CD1c-positive myeloid dendritic cell (primary cell): Measurements from ENCODE around the gene ST7L.
"Not testable (repeated sequence)": the region's sequence is repeated elsewhere in the genome, so short reads cannot be mapped to it uniquely, and the experiment has no call there.

Source experiments
- DNase-seq: peaks from one replicate; pipeline ENCODE4 v3.0.0-alpha.2; 2016; ENCODE audit errors: extremely low spot score

The ST7L gene

DNA sequence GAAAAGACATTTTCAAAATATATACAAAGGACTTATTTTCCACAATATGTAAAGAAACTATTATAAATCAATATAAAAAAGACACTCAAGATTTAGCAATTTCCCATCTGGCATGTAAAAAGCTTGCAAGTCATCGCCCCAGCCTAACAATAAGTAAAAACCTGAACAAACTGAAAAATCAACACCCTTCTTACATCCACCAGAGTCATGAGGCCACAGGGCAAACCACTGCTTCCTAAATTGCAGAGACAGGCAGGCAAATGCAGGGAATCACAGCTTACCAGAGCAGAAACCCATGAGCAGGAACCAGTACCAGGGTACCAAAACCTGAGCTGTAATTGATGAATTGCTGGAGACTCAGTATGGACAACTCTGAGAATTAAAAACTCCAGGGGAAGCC is 126.9 kb downstream of the ST7L start:
- no peak for DNase-seq

DNA sequence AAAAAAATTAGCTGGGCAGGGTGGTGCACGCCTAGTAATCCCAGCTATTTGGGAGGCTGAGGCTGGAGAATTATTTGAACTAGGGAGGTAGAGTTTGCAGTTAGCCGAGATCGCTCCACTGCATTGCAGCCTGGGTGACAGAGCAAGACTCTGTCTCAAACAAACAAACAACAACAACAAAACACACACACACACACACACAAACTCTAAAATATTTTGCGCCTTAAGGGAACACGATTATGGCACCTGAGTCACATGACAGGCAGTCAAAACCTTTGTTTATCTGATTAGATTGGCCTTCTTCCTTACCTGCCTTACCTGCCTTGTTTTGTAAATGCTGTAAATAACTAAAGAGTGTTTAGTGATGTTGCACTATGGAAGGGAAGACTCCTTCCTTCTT is 130.8 kb downstream of the ST7L start:
- no peak for DNase-seq

- DNase-seq: not testable (repeated sequence)
Observed at GRCh38 chr1:112487686-112488085, 131.3 kb downstream of the ST7L start.

GRCh38 chr1:112486063-112486462 is 132.9 kb downstream of the ST7L start:
- not testable (repeated sequence) for DNase-seq

DNA sequence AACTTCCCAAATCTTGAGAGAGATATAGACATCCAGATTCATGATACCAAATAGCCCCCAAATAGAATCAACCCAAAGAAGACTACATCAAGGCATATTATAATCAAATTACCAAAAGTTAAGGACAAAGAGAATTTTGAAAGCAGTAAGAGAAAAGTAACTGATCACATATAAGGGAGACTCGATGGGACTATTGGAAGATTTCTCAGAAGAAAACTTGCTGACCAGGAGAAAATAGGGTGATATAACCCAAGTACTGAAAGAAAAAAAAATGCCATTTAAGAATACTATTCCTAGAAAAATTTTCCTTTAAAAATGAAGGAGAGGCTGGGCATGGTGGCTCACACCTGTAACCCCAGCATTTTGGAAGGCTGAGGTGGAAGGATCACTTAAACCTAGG is 140.6 kb downstream of the ST7L start:
- DNase-seq: no peak

- no peak for DNase-seq
Observed at GRCh38 chr1:112477550-112477949, 141.4 kb downstream of the ST7L start.
